Measurements from ENCODE around the gene USE1. TPM values are rescaled to one million over a fixed set of nuclear protein-coding genes. Genes with fewer than 3 reads are reported as not detected.

USE1 gene
- total and polyA plus RNA-seq, 2 experiments from 2014 or later = 15.5 to 19.4 TPM

GRCh38 chr19:17178291-17178690 is 36.9 kb upstream of the USE1 start (continued):
- no peak for TF ChIP-seq POLR2AphosphoS5 (IDR thresholded peaks at IDR 0.05; ENCODE audit: low read depth)
- TF ChIP-seq ZNF114 (CRISPR knock-in tag; IDR thresholded peaks at IDR 0.05) = no peak
- TF ChIP-seq CTCF (conservative IDR thresholded peaks at IDR 0.05; ENCODE audit: low read depth in 2 of 2) = no peak
- no peak for TF ChIP-seq EZH2phosphoT487 (IDR thresholded peaks at IDR 0.05; ENCODE audit: unreplicated experiment)
- TF ChIP-seq REST (IDR thresholded peaks at IDR 0.05; ENCODE audit: unreplicated experiment) = no peak
- no peak for TF ChIP-seq EZH2 (IDR thresholded peaks at IDR 0.05; ENCODE audit: low read depth, unreplicated experiment)

GRCh38 chr19:17180997-17181702 is 34.0 kb upstream of the USE1 start:
- no peaks in the 10 kb centered on the region for H3K9me3 Mint-ChIP-seq
- peak overlapping the region; percentile 84 for H3K27ac ChIP-seq (ENCODE audit: low read depth)
- H3K79me2 ChIP-seq (replicated peaks; ENCODE audit: insufficient read depth) = no peaks in the 10 kb centered on the region
- peaks cover 6% of the 10 kb centered on the region; the same call in 1 of the 2 replicates for H3K36me3 ChIP-seq (ENCODE audit: insufficient read depth)
- peaks cover 13% of the 10 kb centered on the region for H3K4me1 Mint-ChIP-seq
- no peak overlapping the region for H3K4me2 ChIP-seq
- DNase-seq (ENCODE audit: low spot score) (peak; percentile 63), ATAC-seq (peak; percentile 81)
- peaks cover 10% of the 10 kb centered on the region for H3K27me3 Mint-ChIP-seq (ENCODE audit: insufficient read depth, low read depth, poor library complexity)
- H4K20me1 ChIP-seq (replicated peaks; ENCODE audit: insufficient read depth) = no peaks in the 10 kb centered on the region; the same call in 1 of the 2 replicates
- H3K4me3 ChIP-seq = no peak overlapping the region
- peaks cover 23% of the 10 kb centered on the region for H3K36me3 Mint-ChIP-seq (ENCODE audit: low read depth)
- no peaks in the 10 kb centered on the region for H3K4me1 ChIP-seq (ENCODE audit: insufficient read depth)
- no peaks in the 10 kb centered on the region for H3K9me2 ChIP-seq (ENCODE audit: insufficient read depth)
- peaks cover 6% of the 10 kb centered on the region for H3F3A ChIP-seq (replicated peaks; ENCODE audit: low read depth)
- no peak overlapping the region; the same call in 1 of the 3 replicates for H3K4me3 Mint-ChIP-seq
- TF ChIP-seq NANOG (IDR thresholded peaks at IDR 0.05; ENCODE audit: borderline replicate concordance) (no peak), REST (IDR thresholded peaks at IDR 0.05; ENCODE audit: unreplicated experiment) (no peak), ETS1 (IDR thresholded peaks at IDR 0.05) (no peak), ZNF331 (CRISPR knock-in tag; IDR thresholded peaks at IDR 0.05; ENCODE audit: low read depth) (no peak), CREB1 (CRISPR knock-in tag; IDR thresholded peaks at IDR 0.05; ENCODE audit: low read depth) (no peak), EZH2phosphoT487 (IDR thresholded peaks at IDR 0.05; ENCODE audit: unreplicated experiment) (no peak), STAT1 (IDR thresholded peaks at IDR 0.05; ENCODE audit: unreplicated experiment) (no peak), JUNB (IDR thresholded peaks at IDR 0.05; ENCODE audit: unreplicated experiment) (no peak)
- H2AFZ ChIP-seq = no peak overlapping the region
- H3K27me3 ChIP-seq (ENCODE audit: insufficient read depth) = no peaks in the 10 kb centered on the region
- H3K27ac Mint-ChIP-seq = peak overlapping the region; percentile 94

All from GM23338 (cell line).